Fibroblast of upper back skin (primary cell): ENCODE results near the gene RHCE.
"Not testable (repeated sequence)": the region's sequence is repeated elsewhere in the genome, so short reads cannot be mapped to it uniquely, and the experiment has no call there.

Source experiments
- DNase-seq: peaks from one replicate; pipeline ENCODE4 v3.0.0-alpha.2; 2013

RHCE gene

DNA sequence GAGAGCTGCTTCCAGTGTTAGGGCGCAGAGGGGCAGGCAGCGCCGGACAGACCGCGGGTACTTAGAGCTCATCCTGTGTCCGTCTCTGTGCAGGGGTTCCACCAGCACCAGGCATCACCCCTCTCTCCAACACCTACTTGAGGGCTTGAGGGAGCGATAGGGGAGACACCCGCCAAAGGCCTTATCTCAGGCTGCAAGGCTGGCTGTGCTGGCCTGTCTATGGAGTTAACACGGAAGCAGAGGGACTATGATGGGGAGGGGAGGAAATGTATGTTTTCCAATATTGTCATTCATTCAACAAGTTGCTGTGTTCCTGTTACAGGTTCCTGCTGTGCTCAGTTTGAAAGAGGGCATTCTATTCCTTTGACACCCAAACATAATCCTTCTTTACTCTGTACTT, at the start of gene RHCE:
Gene RHCE, minus strand, starts transcription at position 111 of the 400 bp plus-strand sequence. Its CDS starts 39 bp downstream, at position 72.
- not testable (repeated sequence) for DNase-seq

DNA sequence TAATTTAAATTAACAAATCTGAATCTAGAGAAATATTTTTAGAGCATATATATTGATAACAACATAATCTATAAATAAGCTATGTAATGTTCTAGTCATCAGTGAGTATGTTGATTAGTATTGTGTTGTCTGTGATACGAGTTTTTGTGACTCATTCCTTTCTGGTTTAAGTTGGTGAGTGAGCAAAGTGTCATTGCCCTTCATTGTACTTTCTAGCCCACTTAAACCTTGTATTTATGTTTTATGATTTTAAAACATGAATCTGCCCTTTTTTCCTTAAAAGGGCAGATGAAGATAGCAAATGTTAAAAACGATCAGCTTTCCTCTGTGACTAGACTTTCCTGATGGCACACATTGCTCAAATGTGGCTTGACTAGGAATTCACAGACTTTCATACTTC, 48.6 kb upstream of the RHCE start:
- DNase-seq, result peak; percentile 43

DNA sequence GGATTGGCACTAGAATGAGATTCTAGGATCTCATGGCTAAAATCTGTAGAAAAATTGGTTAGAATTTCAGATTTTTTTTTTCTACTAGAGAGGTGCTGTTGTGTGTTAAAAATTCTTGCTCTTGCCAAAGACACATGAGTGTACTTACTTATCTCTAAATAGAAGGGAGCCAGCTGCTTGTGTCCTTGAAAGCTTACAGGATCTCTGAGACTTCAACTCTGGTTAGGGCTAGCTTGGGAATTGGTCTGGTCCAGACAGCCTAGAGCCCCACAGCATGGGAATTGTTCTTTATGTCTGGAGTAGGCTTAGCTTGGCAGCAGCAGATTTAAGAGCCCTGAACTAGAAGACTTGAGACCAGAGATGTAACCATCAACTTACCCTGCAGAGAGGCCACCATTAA, 47.4 kb upstream of the RHCE start:
- peak; percentile 21 for DNase-seq

DNA sequence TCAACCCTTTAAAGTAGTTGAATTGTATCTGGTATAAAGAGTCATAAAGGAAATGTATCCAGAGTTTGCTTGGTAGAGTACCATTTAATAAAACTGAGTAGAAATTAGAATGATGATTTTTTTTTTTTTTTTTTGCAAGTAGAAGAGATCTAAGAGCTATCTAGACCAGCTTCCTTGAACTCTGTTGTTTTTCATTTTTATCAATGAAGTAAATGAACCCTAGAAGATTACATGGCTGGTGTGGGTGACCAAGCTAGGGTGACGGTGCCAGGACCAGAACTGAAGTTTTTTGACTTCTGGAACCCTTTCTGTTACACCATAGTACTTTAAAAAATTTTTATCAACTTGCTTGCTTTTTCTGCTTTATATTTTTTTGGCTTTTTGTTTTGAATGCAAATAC, 47.0 kb upstream of the RHCE start:
- DNase-seq, result no peak

DNA sequence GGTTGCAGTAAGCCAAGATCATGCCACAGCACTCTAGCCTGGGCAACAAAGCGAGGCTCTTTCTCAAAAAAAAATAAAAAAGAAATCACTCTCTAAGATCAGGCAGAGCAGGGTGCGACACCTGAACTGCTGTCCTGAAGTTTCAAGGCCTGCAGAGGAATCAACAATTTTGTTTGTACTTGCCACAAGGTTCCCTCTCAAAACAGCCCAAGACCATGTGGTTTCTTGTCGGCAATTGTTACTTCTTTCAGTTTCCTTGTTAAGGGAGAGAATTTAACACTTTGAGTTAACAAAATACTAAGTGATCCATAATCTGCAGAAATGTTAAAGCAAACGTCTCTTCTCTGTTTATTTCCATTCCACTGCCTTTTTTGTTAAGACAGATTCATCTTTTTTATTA, 46.6 kb upstream of the RHCE start:
- DNase-seq, result no peak

DNA sequence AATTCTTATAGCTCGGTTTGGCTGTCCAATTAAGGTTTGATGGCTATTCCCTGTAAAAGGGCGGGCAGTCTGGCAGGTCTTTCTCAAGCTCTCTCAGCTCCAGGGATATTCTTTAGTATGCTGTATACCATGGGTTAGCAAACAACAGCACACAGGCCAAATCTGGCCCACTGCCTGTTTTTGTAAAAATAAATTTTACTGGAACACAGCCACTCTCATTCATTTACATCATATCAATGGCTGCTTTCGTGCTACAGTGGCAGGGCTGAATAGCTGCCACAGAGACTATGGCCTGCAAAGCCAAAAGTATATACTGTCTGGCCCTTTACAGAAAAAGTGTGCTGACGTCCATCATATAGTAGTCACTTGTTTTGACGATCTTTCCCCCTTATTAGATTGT, 42.1 kb upstream of the RHCE start:
- DNase-seq, result no peak

DNA sequence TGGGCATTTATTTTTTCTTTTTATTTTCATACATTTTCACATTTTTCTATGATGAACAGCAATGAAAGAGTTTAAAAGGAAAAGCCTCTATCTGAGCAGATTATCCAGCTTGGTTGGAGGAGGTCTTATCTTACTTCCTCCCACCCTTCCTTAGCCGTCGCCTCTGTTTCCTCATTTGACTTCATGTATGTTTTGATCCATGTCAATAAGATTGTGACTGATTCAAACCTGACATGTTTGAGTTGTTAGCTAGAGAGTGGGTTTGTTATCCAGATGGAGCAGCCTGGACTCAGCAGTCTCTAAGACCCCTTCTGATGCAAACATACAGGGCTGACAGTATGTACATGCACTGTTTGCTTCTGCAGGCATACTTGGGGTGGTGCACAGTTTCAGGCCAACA, 41.2 kb upstream of the RHCE start:
- DNase-seq, result no peak

DNA sequence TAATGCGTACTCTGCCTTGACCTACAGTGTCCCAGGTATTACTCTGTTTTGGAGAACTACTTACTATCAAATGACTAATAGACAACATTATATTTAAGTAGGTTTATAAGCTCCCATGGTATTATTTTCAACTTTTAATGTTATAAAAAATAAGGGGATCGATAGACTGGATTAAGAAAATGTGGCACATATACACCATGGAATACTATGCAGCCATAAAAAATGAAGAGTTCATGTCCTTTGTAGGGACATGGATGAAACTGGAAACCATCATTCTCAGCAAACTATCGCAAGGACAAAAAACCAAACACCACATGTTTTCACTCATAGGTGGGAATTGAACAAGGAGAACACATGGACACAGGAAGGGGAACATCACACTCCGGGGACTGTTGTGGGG, 40.2 kb upstream of the RHCE start:
- not testable (repeated sequence) for DNase-seq

DNA sequence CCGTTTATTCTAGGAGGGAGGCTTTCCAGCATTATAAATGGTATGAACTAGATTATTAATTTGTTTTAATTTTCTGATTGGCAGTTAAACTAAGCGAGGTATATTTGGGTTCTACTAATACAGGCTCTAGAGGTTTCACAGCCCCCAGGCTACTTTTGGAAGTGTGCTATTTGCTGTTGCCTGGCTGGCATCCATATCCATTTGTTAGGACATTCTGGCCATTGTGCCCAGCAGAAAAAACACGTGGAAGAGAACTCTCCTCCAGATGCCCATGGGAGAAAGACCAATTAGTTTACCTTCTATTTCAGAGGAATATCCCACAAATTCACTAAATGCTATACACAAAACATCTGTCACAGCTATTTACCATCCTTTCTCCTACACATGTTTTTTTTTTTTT, 39.4 kb upstream of the RHCE start:
- DNase-seq, result no peak

DNA sequence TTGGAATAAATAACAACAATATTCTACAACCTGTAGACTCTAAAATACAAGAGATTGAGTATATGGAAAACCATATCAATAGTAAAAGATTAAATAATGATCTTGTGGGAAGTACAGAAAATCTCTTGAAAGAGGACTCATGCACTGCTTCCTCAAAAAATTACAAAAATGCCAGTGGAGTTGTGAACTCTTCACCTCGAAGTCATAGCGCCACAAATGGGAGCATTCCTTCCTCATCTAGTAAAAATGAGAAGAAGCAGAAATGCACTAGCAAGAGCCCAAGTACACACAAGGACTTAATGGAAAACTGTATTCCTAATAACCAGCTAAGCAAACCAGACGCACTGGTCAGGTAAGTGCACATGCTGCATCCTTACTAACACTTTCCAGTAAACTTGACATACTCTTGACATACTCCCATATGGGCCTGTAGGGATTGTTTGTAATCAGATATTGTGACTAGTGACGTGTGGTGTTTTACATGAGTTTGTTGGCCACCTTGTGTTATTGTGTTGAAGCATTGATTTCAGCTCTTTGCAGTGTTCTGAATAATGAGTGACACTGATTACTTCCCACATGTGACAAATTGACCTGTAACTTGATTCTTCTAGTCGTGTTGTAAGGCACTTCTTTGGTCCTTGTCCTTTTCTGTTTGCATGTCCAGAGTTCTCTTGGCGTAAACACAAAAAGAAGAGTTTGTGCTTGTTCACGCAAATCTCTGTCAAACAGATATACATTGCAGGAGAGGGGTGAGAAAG, 38.1 kb upstream of the RHCE start:
- DNase-seq, result peak; percentile 37

DNA sequence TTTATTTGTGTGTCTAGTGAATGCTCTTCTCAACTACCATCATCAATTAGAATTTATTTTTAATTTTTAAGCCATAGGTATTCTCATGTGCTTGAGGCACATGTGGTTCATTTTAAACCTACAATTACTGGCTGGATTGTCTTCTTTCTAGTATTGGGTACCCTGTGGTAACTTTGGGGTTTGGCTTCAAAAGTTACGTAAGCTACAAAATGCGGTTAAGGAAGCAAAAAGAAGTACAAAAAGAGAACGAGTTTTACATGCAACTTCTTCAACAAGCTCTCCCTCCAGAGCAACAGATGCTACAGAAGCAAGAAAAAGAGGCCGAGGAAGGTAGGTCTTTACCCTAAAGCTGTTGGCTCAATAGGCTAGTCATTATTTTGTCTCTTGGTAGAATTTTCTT, 35.9 kb upstream of the RHCE start:
- DNase-seq, result no peak

DNA sequence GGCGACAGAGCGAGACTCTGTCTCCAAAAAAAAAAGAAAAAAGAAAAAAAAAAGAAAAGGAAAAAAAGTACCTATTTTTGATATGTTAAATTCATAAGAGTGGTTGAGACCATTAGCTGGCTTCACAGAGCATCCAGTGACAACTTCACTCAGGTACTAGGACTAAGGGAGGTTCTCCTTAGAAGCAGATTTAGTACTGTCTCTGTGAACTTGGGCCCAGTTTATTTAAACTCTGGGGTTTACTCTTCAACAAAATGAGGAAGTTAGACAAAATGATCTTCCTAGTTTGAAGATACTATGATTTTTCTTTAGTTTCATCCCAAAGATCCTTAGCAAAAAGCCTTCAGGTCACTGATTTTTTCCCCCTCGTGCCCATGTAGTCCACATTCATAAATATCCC, 31.3 kb upstream of the RHCE start:
- no peak for DNase-seq

DNA sequence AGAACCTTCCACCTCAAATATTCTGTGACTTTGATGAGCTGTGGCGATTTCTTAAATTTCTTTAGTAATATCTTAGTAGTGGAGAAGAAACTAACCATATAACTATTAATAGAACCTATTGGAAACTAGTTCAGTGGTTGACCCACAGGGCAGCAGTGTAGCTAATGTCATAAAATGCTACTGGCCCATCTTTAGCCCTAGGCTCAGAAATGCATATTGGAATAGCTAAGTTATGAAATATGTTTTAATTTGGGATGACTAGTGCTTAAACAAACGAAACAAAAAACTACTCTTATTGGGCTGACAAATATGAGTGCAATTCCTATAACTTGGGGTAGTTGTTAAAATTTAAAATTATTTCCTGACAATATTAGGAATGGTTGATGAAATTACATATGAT, 30.3 kb upstream of the RHCE start:
- no peak for DNase-seq

DNA sequence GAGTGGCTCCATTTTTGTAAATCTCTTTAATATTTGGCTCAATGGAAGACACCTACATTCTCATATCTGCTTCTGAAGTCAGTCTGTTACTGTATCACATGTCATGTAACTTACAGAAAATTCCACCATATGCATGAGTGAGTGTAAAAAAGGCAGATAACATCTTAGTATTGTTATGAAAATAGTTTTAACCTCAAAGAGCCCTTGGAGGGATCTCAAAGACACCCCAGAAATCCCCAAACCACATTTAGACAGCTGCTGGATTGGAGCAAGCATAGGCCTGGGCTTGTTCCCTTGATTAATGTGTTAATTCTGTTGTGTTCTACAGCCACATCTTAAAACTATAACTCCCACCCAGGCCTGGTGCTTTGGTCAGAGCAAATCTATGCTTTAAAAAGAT, 26.9 kb upstream of the RHCE start:
- no peak for DNase-seq

DNA sequence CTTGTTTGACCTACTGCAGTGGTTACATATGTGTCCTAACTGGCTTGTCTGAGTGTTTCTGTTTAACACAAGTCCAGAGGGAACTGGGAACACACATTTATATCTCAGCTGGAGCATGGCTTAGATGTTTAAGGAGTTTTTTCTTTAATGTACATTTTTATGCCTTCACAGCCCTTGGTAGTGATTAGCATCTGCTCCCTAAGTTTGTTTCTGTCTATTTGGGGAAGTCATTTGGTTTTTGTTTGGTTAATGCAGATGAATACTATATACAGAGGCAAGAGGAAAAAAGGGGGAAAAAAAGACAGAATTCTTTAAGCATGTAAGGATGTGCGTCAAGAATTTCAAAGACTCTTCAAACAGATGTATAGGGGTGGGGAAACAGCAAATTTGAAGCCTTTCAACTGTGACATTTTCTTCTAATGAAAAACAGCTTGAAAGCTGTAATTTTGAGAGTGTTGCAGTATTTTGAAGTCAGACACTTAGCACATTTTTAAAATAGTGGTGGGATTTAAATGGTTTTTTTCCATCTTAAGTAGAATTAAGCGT, 25.4 kb upstream of the RHCE start:
- peak; percentile 47 for DNase-seq

DNA sequence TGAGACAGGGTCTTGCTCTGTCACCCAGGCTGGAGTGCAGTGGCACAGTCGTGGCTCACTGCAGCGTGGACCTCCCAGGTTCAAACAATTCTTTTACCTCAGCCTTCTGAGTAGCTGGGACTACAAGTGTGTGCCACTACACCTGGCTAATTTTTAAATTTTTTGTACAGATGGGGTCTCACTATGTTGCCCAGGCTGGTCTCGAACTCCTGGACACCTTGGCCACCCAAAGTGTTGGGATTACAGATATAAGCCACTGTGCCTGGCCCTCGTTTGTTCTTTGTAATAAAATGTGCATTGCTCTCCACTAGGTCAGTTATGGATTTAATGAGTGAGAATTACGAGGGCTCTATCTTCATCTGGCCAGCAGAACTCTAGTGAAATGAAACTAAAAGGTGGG, 24.0 kb upstream of the RHCE start:
- DNase-seq, result not testable (repeated sequence)

DNA sequence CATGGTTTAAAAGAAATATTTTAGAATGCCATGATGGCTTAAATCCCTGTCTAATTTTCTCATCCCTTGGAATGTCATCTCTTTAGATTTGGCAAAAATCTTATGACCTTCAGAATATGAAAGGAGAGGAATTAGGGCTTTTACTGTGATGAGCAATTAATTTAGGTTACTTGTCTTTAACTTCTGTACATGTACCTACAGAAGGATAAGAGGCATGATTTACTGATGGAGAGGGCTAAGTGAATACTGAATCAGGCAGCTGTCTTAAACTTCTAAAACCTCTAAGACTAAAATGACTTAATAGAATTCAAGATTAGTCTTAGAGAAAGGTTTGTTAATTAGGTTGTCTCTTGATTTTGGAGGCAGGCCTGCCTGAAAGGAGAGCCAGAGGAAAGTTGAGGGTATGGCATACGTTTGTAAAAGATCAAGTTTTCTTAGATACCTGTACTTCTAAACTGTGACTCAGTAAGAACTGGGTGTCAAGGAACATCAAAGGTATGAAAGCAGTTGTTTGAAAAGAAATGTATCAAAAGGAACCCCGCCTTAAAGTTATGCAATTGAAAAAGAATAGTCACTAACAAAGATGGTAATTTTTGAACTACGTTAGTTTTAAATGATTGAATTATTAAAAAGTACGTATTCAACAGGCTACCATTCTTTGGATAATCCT, 22.5 kb upstream of the RHCE start:
- DNase-seq, result no peak

DNA sequence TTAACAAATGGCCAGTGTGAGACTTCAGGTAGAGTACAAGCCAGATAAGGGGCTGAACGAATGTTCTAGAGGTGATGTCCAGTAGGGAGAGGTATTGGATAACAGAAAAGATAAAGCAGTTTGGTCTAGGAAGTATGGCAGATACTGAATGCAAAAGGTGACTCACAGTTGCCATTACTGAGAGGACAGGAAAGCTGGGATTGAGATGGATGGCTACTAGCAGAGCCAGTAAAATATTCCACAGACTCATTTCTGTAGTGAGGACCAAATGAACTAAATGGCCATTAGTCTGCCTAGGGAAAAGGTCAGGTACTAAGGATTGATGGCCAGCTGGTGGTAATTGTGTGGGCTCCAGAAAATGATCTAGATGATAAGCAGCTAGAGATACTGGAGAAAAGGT, 21.6 kb upstream of the RHCE start:
- DNase-seq, result peak; percentile 54

DNA sequence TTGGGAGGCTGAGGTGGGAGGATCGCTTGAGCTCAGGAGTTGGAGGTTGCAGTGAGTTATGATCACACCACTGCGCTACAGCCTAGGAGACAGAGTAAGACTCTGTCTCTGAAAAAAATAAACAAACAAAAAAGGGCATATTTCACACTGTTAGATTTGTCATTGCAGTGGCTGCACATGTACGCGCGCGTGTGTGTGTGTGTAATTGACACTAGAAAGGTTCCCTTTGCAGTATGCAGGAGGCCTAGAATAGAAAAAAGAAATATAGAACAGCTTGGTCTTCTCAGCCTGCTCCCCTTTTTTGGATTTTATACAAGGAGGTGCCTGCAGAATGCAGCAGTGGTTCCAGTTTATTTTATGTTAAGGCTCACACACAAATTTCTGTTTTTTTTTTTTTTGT, 18.7 kb upstream of the RHCE start:
- DNase-seq, result no peak

DNA sequence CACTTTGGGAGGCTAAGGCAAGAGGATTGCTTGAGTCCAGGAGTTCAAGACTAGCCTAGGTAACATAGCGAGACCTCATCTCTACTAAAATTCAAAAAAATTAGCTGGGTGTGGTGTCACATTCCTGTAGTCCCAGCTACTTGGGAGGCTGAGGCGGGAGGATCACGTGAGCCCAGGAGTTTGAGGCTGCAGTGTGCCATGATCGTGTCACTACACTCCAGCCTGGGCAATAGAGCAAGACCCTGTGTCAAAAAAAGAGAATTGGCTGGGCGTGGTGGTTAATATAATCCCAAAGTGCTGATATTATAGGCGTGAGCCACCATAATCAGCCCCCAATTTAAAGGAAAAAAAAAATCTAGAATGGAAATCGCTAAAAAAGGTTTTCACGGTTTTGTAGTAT, 17.0 kb upstream of the RHCE start:
- no peak for DNase-seq

DNA sequence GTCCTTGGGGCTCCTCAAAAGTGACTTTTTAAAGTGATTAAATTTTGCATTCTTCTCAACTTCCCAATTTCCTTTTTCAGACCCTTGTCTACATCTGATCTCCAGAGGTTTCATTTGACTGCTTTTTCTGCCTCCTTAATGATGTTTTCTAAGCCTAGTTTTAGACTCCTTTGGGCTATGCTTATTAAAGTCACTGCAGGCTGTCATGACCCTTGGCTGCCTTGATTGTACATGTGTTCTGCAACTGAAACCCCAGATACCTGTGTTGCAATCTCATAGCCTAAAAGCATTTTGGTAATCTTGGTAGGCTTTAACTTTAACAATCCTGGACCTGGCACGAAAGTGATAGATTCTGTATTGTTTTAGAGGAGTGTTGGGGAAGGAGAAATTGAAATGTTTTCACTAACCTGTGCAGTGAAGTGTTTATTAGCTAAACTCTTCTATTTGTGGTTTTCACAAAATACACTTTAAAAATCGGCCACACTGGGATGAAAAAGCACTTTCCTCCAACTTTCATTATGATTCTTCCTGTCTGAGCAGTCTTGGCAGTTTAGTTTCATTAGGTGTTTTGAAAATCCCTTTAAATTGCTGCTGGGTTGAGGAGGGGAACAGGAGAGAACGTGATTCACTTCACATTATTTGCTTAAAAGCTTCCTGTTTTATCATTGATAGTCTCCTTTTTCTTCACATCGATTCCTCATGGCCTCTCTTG, 14.9 kb upstream of the RHCE start:
- DNase-seq, result no peak

DNA sequence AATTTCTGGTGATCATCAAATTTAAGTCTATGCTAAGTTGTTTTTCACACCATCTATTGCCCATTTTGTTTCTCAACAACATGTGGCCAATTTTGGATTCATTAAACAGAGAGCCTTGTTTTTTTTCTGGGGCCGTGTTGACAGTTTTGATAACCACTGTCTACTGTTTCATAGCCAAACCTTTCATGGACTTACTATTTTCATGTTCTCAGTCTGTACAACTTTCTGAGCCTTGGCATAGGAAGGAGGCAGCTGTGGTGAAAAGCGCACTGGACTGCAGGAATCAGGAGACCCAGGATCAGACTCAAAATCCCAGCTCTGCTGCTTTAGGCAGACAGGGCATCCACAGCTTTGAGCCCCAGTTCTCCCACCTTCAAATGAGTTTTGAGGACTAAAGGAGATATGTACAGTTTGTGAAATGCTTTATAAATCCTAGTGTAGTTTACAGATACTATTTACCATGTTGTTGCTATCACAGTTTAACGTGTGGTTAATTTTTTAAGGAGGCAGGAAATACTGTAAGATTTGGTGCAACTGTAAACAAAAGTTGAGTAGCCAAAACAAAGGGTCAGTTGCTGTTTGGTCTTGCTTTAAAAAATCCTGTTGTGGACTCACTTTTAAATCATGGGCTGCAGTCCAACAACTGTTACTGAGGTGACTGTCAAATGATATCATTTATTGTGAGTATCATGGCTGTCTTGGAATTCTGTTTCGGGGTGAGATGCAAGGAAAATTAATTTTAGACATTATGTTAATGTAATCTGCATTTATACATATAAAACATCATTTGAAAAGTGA, 13.0 kb upstream of the RHCE start:
- no peak for DNase-seq
